GM12873 (cell line): ENCODE measurements around the gene AKR1C8.

Source experiments
- TF ChIP-seq, protein P1 (sequence below): IDR thresholded peaks from 2 replicates; pipeline ENCODE4 v1.5.1; 2012; ENCODE audit warnings: low read depth, mild to moderate bottlenecking, moderate library complexity, low read length, control low read depth; ENCODE audit not compliant: insufficient read depth; ENCODE audit errors: missing control alignments

Gene AKR1C8

DNA sequence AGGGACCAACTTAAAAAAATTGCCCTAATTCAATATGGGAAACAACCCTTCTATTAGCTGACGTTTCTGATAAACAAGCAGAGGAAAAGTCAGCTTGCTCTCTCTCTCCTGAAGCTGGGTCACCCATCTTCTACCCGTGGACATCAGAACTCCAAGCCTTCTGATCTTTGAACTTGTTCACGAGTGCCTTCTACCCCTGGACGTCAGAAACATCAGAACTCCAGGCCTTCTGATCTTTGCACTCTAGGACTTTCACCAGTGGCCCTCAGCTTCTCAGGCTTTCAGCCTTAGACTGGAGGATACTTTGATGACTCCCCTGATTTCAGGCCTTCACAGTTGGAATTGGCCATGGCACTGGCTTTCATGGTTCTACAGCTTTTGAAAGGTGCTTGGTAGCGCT, 41.8 kb downstream of the AKR1C8 start:
- TF ChIP-seq, protein P1, sequence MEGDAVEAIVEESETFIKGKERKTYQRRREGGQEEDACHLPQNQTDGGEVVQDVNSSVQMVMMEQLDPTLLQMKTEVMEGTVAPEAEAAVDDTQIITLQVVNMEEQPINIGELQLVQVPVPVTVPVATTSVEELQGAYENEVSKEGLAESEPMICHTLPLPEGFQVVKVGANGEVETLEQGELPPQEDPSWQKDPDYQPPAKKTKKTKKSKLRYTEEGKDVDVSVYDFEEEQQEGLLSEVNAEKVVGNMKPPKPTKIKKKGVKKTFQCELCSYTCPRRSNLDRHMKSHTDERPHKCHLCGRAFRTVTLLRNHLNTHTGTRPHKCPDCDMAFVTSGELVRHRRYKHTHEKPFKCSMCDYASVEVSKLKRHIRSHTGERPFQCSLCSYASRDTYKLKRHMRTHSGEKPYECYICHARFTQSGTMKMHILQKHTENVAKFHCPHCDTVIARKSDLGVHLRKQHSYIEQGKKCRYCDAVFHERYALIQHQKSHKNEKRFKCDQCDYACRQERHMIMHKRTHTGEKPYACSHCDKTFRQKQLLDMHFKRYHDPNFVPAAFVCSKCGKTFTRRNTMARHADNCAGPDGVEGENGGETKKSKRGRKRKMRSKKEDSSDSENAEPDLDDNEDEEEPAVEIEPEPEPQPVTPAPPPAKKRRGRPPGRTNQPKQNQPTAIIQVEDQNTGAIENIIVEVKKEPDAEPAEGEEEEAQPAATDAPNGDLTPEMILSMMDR, result no peak

DNA sequence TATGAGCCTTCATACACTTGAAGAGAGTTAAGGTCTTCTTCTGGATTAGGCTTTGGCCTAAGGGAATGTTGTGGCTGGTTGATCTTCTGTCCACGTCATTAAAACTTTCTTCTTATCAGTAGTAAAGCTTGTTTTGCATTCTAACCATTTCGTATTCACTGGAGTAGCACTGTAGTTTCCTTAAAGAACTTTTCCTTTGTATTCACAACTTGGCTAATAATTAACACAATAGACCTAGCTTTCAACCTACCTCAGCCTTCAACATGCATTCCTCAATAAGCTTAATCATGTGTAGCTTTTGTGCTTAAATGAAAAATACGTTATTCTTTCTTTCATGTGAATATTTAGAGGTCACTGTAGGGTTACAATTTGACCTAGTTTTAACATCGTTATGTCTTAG, 42.8 kb downstream of the AKR1C8 start:
- TF ChIP-seq, protein P1, result no peak

DNA sequence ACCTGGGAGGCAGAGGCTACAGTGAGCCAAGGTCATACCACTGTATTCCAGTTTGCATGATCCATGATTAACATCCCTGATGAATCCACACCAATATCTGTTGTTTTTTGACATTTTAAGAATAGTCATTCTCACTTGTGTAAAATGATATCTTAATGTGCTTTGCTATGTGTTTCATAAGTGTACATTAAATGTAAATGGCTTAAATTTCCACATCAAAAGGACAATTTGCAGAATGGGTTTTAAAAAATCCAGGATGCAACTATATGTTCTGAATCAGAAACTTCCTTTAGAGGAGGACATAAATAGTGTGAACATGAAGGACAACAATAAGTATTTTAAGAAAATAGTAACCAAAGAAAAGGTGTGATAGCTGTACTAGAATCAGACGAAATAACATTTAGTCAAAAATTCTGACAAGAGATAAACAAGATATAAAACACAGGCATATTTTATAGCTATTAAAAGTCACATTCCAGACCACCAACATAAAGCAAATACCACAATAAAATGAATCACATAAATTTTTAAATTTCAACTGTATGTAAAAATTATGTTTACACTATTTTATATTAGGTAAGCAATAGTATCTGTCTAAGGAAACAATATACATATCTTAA, 48.4 kb downstream of the AKR1C8 start:
- TF ChIP-seq, protein P1, result no peak

DNA sequence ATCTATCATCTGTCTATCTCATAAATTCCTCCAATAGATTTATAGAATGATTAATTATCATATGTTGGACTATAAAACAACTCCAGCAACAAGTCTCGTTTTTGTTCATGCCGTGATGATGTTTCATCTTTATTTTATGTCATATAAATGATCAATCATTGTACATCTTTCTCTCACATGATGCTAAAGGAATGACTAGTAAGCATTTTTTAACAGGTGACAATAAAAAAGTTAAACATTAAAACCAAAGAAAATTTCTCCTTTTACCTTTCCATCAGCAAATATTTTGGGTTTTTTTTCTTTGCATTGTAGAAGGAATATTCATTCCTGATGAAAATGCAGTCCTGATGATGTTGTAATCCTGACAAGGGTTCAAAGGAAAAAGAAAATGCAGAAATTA, 49.4 kb downstream of the AKR1C8 start:
- TF ChIP-seq, protein P1, result no peak

DNA sequence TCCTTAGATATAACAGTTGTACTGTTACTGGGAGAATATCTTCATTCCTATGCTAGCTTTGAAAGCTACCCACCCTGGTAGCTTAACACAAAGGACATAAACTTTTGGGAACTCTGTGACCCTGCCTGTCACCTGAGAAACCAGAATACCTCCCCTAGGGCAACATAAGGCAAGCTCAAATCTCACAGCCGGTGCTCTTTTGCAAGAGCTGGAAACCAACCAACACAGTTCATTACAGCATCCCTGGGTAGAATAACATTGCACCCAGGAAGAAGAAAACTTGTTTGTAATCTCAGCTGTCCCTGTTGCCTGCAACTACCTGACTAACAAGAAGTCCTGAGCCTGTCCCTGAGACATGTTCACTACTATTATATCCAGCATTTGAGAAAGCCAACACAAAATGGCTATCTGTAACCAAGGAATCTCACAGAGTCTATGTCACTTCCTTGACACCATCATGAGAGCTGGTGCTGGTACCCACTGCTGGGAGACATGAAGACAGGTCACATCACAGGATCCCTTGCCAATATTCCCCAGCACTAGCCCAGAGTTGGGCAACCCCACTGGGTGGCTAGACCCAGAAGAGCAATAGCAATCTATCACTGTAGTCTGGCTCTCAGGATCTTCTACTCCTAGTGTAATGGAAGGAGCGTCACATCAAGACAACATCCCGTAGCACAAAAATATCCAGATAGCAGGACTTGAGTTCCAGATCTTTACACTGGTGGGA, 59.5 kb downstream of the AKR1C8 start:
- TF ChIP-seq, protein P1, result no peak

DNA sequence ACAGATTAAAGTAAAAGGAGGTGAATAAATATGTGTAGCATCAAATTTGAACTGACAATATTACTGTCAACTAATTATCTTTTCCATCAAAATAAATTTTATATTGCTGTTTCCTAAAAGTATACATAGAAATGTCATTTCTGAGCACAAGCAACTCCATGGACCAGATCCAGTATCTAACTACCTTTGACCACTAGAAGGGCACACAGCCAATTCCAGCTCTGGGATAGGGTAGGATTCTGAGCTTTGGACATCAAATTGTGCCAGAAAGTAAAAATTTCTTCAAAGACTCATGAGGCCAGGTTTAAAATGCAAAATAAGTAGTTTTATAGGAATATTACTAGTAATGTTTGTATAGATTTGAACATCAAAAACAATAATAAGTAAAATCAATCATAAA, 61.1 kb downstream of the AKR1C8 start:
- TF ChIP-seq, protein P1, result no peak

DNA sequence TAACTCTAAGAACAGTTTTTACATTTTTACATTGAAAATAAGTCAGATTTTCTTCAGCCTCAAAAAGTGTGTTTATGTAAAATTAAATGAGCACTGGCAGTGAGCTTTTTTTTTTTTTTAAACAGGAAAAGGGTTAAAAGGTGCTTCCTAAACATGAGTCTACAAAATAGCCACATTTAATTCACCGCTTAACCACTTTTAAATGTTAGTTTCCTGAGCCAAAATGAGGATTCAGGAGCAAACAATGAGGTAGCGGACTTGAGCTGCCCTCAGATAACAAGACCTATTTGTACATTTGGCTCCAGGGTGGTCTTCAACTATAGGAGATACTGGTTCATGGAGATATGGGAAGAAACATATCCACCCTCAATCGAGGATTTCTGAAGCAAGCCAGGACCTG, 67.9 kb downstream of the AKR1C8 start:
- TF ChIP-seq, protein P1, result no peak
